Mesenteric fat pad (tissue), 1 donor: ENCODE data around the gene NRDC. TPM values are rescaled to one million over a fixed set of nuclear protein-coding genes. Genes with fewer than 3 reads are reported as not detected.
"Not testable (repeated sequence)": the region's sequence is repeated elsewhere in the genome, so short reads cannot be mapped to it uniquely, and the experiment has no call there.

Source experiments
- DNase-seq: peaks from one replicate; pipeline ENCODE4 v3.0.0-alpha.2; 2020; ENCODE audit warnings: low spot score
- total RNA-seq: library from RNA; stranded (reverse); fragmentation: NEBNext Ultra II Directional; extraction: Animal tissue kit (Norgen Biotek cat#: 25700); gene quantifications from one replicate; pipeline ENCODE4 v1.2.1, GENCODE V29; 2021
- donor health status: DM: yes; HTN: yes; CAD: no.

The NRDC gene
- total RNA-seq, 1 donor from 2014 or later = 129 TPM

DNA sequence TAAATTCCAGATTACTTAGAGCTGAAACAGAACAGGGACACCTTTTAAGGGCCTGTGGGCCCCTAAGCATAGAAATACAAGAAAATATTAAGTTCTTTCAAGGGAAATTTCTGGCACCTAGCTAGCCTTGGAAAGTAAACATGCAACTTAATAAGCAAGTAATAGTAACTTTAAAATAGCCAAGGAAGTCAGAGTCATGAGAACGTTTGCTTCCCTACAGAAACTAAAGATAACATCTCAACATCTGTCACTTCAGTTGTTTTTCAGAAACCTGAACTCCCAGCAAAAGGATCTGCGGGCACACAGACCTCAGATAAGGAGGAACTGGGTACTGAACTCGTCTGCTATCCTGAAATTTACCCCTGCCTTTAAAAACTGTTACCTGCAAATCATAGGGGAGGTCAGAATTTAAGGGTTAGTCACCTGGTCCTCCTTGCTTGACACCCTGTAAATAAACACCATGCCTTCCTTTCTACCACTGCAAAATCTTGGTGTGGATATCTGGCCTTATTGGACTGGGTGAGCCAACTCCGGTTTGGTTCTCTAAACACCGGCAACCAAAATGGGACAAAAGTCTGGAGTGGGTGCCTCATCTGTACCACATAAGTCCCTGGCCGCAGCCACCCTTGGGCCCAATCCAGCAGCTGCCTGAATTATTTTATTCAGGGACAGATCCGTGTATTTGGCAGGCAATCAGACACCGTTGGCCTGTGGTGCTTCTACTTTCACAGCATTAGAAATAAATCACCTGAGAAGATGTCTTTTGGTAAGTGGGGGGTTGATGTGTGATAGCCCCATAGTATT is 27.9 kb downstream of the NRDC start:
- no peak for DNase-seq

DNA sequence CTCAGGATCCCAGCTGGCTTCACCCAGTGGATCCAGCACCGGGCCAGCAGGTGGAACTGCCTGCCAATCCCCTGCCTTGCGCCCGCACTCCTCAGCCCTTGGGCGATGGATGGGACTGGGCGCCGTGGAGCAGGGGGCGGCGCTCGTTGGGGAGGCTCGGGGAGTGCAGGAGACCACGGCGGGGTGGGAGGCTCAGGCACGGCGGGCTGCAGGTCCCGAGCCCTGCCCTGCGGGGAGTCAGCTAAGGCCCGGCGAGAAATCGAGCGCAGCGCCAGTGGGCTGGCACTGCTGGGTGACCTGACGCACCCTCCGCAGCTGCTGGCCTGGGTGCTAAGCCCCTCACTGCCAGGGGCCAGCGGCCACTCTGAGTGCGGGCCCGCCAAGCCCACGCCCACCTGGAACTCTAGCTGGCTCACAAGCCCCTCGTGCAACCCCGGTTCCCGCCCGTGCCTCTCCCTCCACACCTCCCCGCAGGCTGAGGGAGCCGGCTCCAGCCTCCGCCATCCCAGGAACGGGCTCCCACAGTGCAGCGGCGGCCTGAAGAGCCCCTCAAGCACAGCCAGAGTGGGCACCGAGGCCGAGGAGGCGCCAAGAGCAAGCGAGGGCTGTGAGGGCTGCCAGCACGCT is 31.1 kb downstream of the NRDC start:
- DNase-seq = no peak

DNA sequence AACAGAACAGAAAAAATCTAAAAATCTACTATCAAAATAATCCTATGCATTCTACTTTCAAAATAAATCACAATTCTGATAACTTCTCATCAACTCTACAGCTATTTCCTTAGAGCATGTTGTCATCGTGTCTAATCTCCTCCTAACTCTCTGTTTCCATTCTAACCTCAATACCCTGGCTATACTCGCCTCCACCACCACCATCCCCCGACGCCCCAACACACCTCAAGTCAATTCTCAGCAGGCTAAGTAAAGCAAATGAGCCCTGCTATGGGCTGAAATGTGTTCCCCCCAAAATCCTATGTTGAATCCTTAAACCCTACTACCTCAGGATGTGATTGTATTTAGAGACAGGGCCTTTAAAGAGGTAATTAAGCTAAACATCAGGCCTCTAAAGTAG is 34.6 kb downstream of the NRDC start:
- no peak for DNase-seq

DNA sequence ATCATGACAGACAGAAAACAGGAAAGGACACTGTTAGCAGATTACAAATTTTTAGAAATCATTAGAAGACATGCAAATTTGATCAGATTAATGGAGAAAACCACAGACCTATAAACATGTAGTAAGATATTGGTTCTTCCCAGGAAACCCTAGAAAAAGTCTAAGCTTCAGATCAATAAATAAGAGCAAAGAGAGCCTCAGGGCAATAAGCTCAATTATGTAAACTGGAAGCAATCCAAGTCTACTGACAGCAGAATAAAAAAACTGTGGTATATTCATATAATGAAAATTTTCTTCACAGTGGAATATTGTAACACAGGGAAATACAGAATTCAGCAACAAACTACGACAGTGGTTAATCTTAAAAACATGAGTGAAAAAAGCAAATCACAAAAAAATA is 36.3 kb downstream of the NRDC start:
- no peak for DNase-seq

DNA sequence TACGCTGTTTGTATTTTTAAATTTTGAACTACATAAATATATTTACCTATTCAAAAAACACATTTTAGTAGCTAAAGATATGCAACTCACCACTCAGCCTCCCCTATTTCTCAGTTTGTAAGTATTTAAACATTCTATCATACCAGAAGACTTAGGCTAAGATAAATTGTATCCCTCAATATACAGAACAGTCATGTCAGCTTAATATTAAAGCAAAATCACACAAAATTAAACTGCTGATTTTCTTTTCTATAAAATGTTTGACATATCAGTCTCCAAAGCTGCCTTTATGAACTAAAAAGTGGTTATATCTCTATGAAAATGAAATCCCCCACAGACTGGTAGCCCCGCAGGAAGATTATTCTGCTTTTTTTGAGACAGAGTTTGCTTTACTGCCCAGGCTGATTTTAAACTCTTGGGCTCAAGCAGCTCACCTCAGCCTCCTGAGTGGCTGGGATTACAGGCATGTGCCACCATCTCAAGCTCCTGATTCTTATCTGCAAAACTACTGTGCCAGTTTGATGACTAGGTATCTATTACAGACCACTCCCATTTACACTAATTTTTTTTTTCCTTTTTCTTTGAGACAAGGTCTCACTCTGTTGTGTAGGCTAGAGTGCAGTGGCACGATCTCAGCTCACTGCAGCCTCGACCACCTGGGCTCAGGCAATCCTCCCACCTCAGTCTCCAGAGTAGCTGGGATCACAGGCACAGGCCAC is 37.6 kb downstream of the NRDC start:
- no peak for DNase-seq

DNA sequence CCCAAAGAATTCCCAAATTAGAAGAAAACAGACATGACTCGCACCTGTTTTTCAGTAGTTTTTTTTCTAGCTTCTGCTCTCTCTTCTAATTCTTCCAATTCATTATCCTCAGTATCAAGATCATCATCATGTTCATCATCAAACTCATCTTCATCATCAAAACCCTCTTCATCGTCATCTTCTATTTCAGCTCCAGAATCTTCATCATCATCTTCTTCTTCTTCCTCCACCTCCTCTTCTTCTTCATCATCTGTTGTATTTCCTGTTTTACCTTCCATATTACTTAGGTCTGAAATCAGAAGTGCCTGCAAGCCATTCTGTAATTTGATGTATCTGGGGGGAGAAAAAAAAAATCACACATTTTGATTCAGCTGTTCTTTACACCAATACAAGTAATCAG is 38.3 kb downstream of the NRDC start:
- no peak for DNase-seq

DNA sequence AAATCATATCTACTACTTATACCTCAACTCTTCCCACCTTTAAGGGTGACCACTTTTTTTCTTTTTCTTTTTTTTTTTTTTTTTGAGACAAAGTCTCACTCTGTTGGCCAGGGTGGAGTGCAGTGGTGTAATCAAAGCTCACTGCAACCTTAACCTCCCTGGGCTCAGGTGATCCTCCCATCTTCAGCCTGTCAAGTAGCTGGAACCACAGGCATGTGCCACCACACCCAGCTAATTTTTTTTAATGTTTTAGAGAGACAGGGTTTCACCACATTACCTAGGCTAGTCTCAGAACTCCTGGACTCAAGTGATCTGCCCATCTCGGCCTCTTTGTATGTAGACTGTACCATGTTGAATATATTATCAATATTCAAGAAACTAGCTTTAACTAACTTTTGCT is 39.4 kb downstream of the NRDC start:
- no peak for DNase-seq

DNA sequence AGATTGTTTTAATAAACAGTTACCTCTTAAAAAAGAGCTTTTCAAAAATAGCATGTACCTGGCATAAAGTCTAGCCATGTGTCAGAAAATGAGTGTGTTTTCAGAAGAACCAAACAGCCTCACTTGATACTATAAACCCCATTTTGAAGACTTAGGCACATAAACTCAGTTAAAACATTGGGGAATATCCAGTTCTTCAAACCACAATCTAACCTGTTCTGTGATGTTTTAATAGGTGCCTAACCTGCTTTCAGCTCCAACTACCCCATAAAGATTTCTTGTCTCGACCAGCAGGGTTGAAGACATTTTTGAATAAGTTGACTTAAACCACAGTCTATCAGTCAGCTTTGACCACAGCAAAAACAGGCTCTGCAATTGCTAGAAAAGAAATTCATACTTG is 41.3 kb downstream of the NRDC start:
- no peak for DNase-seq

DNA sequence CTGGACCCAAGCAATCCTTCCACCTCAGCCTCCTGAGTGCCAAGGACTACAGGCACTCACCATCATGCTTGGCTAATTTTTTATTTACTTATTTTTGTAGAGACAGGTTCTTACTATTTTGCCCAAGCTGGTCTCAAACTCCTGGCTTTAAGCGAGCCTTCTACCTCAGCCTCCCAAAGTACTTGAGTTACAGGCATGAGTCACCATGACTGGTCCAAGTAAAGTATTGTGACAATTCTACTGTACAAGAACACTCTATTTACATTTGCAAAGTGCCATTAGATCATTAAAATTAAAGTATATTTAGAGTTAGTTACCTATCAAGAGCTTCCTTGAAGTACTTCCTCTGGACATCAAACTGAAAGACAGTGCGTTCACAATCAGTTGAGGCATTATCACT is 44.8 kb downstream of the NRDC start:
- no peak for DNase-seq

DNA sequence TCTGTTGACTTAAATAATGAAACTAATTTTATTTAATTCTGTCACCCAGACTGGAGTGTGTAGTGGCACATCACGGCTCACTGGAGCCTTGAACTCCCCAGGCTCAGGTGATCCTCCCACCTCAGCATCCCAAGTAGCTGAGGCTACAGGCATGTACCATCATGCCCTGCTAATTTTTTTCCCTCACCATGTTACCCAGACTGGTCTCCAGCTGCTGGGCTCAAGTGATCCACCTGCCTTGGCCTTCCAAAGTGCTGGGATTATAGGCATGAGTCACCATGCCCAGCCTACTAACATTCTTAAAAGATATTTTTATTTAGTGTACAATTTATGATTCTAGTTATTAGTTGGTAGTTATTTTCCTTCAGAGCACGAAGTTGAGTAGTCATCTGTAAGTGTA is 49.5 kb downstream of the NRDC start:
- no peak for DNase-seq

DNA sequence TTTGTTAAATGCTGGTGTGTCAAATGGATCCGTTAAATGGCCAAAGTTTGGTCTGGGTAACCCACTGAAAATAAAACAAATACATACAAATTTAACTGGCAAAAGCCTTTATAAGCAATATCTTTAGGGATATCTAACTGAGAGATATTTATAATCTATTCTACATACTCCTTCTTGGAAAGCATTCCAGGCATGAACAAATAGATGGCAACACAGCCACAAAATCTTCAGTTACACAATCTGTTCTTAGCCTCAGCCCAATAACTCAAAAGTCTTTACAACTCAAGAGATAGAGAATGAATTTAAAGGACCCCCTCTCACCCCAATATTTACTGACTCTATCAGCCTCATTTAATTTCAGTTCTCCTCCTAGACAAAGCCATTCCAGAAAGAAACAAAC is 58.7 kb downstream of the NRDC start:
- DNase-seq = no peak

DNA sequence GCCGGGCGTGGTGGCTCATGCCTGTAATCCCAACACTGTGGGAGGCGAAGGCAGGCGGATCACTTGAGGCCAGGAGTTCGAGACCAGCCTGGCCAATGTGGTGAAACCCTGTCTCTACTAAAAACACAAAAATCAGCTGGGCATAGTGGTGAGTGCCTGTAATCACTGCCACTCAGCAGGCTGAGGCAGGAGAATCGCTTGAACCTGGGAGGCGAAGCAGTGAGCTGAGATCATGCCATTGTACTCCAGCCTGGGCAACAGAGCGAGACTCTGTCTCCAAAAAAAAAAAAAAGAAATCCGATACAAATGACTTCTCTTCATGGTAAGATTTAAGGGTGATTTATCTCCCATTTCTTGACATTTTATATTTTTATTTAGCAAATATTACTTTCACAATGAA is 59.5 kb downstream of the NRDC start:
- not testable (repeated sequence) for DNase-seq

DNA sequence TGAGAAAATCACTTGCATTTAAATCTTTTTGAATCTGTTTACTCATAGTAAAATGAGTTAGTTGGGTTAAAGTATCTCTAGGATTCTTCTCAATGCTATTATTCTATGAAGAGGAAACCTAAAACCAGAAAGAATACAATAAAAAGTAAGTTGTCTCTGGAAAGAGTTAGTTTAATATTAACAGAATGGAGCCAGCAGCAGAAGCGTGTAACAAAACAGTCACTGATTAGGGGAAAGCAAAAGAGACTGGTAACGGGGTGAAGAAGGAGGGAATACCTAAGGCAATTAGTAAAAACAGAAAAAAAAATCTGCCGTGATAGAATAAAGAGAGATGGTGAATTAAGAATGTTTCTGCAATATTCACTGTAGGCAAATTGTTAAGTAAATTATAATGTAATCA is 60.0 kb downstream of the NRDC start:
- DNase-seq = no peak

DNA sequence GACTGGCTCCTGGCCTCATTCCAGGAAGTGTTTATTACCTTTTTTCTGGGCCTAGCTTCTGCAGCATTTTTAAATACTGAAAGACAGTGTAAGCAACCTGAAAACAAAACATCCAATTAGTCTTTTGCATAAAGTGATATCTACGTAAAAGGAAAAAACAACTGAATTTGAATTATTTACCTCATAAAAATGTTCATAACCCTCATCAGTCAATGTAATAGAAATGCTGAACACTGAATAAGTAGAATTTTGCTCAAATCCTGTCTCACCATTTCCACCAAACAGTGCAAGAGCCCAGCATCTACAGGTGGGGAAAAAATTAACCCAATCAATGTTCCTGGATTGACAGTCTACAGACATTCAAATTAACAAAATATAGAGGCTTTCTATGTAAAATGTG is 64.0 kb downstream of the NRDC start:
- no peak for DNase-seq

DNA sequence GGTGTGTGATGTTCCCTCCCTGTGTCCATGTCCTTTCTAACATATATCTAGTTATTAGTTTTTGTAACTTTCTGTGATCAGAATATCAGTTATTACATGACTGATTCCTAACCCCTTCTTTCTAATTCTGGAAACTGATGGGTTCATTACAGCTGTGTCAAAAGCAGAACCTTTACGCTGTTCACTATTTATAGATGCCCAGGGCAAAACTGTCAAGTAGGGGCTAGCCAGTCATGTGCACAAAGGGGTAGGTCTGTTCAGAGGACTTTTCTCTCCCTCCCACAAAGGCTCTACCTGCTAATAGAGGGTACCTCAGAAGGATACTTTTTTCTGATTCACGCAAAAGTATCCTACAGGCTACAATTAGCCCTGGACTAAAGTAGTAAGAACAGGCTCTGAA is 79.2 kb downstream of the NRDC start:
- DNase-seq = no peak

DNA sequence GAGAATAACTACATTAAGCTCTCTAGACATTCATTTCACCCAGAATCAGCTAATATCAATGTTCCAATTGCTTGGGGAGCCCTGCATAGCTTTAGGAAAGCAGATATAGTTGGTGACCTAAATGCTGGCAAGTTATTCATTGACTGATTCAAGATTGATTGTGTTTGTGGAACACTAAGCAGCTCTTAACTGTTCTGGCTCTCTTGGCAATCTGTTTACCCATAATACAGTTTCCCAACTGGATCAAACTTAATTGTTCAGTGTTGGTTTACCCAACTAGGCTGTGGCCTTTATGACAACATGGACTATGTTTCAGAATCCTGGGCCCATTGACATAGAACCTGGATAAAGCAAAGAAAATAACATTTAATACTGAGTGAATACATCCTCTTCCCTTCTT is 83.7 kb downstream of the NRDC start:
- no peak for DNase-seq

DNA sequence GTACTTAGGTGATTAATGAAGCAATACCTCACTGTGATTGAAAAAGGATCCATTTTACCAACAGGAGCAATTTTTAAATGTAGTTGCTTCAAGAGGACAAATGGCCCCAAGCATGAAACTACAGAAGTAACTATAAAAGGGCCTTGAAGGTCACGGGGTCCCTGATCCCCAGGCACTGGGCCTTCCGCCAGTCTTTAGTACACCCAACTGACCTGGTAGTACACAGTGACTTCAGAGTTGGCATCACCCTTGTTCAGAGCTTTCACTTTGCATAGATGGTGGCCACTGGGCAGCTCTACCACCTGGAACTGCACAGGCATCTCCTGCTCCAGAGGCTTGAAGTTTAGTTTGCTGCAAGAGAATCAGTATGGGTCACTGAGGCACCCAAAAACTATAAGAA is 84.3 kb downstream of the NRDC start:
- DNase-seq = no peak

DNA sequence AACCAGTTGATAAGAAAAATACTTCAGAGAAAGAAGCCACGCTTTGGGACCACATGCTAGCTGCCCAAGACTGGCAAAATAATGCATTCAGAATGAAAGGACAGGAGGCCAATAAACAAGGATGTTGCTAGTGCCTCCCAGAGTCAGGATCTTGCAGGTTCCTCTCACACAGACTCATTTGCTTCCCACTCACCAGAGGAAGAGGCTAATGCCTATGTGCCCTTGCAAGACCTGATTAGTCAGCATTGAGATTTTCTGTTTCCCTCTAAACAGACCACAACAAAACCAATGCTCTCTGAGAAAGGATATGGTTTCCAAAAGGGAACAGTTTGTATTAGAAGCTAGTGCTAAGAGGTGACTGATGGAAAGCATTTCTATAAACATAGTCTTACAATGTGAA is 85.7 kb downstream of the NRDC start:
- no peak for DNase-seq

DNA sequence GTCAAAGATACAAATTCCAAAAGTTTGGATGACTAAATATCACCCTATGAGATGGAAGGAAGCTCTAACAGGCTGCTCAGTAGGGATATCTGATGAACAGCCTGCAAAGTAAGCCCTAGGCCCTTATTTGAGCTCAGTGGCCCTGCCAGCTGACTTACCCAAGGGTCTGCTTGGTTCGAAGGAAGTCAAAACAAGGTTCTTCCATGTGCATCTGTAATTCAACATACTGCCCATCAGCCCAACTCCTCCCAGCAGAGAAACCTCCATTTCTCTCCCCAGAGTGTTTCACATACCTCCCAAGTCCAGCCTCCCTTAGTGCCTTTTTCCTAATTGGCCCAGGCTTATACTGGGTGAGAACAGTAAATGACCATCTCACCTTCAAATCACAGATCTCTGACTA is 86.6 kb downstream of the NRDC start:
- no peak for DNase-seq

DNA sequence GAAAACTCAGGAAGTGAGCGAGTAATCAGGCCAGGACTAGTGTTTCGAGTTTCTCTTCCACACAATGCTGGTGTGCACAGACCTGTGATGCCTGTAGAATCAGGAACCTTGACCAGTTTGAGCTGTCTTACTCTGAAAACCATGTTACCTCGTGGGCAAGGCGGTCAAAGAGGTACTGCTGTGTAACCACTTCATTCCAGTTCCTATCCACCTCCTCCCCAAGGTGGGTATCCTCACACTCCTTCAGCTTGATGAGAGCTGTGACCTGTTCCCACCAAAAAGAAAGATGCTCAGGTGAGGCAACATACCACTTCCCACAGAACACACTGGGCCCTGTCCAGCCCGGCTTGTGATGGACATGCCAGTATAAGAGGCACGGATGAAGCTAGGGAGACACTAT is 88.1 kb downstream of the NRDC start:
- no peak for DNase-seq

DNA sequence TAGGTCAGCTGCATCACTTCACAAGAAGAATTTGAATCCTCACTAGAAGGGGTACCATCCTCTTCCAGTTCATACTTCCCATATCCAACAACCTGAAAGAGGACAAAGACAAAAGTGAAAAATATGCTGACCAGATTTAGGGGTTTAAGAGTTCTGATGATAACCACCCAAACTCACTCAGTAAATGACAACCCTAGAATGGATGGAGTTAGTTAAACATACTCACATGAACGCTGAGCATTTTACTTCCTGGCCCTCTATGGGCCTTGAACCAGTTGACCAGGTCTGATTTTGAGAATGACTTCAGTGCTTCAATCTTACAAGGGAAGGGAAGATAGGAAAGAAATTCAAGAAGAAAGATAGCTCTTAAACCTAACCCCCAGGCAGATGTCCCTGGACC is 89.2 kb downstream of the NRDC start:
- DNase-seq = no peak

DNA sequence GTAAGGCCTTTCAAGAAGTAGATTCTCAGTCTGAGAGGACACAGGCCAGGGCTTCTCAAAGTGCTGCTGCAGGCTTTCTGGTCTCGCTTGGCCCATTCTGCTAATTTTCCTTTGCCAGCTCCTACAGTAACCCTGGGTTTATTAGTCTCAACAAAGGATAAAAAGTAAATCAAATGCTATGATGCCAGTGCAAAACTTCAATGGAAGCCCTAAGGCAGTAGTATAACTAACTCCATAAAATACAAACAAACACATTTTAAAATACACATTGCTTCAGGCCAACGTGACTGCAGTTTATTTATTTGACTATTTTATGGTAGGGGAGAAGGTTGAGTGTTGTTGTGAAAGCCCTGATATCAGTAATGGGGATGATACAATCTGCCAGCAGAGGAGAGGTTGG is 89.6 kb downstream of the NRDC start:
- no peak for DNase-seq

DNA sequence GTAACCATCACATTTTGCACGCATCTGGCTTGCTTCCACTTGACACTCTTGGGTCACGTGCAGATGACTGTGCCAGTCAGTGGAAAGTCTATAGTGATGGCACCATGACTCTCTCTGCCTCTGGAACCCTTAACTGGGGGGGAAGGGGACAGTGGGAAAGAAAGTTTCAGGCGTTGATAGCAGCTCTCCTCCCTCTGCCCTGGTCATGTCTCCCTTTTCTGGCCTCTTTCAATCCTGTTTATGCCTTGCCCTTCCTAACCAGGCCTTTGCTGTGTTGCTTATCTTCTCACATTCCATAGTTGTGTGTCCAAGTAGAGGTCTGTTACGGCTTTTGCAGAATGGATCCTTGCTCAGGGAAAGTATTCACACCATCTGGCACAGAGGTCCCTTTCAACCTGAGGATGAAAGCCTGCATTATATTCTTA is 93.5 kb downstream of the NRDC start:
- DNase-seq = no peak
